Hematopoietic multipotent progenitor cell treated with erythropoietin and hydrocortisone succinate and interleukin-3 and kit ligand, for 15 days (in vitro differentiated cells): ENCODE data around the gene MKLN1.
"Not testable (repeated sequence)": the region's sequence is repeated elsewhere in the genome, so short reads cannot be mapped to it uniquely, and the experiment has no call there.

ENCODE experiments used
- DNase-seq: peaks from one replicate; pipeline ENCODE4 v3.0.0-alpha.2; 2015; ENCODE audit warnings: low spot score

Gene MKLN1

DNA sequence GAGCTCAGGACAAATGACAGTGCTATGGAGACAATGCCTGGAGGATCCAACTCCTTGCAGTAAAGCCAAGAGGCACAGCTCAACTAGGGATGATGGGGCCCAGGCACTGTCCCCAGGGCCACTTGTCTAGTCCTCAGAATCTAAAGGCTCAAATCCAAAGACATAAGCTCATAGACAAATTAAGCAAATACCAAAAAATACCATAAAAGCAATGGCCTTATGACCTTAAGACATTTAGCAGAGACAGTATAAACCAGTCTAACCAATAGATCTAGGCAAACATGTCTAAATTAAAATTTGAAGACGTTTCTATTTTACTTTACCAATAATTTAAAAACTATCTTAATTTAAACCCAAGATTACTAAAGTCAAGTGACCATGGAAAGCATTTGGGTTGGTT, 14.8 kb upstream of the MKLN1 start:
- DNase-seq, result no peak

DNA sequence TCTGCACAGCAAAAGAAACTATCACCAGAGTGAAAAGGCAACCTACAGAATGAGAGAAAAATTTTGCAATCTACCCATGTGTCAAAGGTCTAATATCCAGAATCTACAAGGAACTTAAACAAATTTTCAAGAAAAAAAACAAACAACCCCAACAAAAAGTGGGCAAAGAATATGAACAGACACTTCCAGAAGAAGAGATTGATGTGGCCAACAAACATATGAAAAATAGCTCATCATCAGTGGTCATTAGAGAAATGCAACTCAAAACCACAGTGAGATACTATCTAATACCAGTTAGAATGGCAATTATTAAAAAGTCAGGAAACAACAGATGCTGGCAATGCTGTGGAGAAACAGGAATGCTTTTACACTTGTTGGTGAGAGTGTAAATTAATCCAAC, 7.1 kb upstream of the MKLN1 start:
- no peak for DNase-seq

DNA sequence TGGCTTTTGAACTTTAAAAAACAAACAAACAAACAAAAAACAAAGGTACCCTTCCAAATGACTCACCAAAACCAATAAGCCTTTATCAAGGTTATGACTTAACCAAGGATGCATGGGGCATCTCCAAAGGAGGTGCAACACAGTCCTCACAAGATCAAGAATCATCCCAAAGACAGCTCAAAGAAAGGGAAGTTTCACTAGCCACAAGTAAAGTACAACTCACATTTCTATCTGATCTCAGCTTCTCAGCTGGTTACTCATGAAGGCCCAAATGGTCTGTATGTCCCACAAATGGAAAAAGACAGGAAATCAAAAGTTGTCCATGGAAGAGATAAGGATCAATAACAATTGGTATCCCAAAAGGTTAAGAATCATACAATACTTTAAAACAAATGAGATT, 6.0 kb upstream of the MKLN1 start:
- no peak for DNase-seq

DNA sequence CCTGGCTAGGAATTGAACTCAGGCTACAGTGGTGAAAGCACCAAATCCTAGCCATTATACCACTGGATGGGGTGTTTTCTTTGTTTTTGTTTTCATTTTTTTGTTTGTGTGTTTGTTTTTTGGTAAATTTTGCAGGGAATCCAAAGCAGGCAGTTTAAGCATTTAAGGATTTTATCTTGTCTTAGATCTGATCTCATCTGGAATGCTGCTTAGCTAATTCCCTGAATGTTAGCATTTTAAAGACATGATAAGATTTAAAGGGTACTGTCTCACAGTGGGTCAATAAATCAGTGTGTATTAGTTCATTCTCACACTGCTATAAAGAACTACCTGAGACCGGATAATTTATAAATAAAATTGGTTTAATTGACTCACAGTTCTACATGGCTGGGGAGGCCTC, 5.6 kb upstream of the MKLN1 start:
- DNase-seq, result no peak

DNA sequence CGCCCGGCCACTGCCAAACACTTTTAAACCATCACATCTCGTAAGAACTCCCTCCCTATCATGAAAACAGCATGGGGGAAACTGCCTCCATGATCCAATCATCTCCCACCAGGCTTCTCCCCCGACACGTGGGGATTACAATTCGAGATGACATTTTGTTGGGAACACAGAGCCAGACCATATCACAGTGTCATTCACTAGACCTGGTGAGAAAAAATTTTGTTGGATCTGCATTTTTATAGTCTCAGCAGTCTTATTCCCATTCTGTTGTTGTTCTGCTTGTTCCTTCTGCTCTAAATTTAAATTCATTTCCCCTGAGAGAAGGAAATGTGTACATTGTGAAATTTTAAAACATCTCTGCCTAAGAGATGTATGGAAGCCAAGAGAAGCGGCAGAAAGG, 4.8 kb upstream of the MKLN1 start:
- no peak for DNase-seq

DNA sequence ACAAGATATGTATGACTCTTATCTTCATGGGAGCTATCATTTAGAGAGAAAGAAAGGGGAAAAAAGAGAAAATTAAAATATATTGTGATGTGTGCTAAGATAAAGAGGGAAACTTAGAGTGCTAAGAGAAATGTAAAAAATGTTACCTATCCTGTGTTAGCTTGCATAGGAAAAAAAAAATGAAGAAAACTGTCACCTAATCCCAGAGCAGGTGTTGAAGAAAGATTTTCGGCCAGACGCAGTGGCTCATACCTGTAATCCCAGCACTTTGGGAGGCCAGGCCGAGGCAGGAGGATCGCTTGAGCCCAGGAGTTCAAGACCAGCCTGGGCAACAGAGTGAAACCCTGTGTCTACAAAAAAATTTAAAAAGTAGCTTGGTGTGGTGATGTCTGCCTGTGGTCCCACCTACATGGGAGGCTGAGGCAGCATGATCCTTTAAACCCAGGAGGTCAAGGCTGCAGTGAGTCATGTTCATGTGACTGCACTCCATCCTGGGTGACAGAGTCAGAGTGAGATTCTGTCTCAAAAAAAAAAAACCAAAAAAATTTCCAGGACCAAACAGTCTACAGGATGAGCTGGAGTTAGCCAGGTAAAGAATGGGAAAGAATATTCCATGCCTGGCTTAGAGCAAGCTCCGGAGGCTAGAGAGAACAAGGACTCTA, 2.4 kb upstream of the MKLN1 start:
- peak; percentile 33 for DNase-seq

DNA sequence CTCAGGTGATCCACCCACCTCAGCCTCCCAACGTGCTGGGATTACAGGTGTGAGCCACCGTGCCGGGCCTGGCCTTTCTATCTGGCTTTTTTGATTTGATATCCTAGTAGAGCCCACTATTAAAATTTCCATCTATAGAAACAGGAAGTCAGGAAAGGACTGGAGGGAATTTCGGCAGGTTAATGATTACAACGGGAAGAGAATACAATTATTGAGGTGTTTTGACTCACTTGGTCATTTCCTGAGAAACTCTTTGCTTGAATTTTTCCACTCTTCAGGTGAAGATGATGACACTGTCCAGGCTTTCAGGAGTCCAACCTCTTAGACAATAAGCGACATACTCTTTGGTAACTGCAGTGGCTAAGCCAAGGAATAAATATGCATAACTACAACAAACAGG, 1.1 kb upstream of the MKLN1 start:
- DNase-seq, result no peak

DNA sequence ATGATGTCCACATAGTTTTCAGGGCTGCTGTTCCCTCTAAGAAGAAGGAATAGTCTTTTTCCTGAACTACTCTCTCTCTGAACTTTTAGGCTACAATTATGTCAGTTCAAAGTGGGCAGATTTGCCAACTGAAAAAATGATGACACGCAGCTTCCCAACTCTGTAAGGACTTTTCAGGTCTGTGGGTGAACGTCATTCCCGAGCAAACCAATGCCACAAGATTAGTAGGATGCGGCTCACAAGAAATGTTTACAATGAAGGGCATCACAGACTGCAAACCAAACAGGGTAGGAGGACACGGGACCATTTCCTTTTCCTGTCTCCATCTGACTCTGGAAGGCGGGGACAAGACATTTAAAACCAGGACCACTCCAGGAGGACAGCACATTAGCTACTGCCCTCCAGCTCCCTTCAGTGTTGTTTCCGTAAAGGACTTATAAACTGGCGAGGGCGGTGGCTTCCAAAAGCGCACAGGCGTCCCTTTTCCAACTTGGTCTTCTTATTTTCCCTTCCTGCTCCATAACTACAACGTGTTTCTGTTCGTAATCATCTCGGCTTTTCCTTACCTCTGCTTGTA, 539 bp upstream of the MKLN1 start:
- no peak for DNase-seq

DNA sequence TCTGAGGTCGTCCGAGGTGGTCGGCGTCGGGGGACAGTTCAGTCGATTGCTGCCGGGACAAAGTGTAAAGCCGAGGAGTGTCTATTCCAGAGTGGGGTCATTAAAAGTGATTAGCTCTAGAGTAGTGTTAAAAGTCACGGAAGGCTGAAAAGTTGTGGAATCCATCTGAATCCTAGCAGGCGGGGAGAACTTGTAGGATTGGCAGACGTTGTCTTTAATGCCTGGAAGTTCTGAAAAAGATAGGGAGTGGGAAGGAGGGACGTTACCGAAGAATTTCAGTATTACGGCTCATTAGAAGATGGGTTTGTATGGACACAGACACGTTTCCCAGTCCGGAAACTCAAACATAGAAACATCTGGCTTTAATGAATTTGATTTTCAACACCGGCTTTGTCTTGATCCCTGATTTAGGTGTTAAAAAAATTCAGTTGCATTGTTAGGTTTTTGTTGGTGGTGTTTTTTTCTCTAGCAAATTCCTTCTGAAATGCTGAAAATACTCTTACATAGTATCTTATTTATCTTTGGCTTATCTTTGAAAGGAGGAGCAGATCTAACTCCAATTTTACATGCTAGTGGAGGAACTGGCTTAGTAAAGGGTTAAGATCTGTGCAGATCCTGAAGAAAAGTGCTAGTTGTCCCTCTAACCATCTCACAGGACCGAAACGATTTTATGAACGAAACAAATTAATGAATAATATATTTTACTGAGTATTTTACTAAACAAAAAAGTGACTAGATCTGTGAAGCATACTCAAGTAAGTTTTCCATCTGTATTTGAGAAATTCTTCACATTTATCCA, 900 bp downstream of the MKLN1 start:
- peak; percentile 27 for DNase-seq

DNA sequence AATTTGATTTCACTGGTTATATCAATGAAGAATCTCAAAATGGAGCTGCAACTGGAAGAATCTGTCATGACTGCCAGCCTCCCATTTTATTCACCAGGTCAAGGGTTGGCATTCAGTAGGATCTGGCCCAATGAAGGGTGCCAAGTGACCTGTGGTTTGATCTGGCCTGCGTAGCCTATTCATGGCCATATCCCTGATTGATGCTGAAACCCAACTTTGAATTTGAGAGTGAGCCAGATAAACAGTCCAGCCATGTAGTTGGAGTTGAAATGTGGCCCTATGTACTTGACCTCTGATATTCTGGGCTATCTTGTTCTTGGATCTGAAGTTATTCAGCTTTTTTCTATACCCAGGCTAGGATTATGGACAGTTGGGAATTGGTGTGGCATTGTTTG, 1.5 kb downstream of the MKLN1 start:
- DNase-seq, result no peak

DNA sequence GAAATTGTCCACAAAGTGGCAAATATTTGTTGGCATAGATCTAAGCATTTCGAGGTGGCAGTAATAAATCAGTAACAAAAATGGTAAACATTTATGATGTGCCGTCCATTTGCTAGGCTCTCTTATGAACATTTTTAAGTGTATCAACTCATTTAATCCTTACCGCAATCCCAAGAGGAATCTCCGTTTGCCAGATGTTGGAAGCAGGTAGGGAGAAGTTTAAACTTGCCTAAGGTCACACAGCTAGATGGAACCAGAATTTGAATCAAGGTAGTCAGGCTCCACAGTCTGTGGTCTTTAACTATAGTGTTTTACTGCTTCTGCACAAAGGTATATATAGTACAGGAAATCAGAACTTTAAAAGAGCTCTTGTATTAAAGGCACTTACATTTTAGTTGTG, 2.6 kb downstream of the MKLN1 start:
- no peak for DNase-seq

DNA sequence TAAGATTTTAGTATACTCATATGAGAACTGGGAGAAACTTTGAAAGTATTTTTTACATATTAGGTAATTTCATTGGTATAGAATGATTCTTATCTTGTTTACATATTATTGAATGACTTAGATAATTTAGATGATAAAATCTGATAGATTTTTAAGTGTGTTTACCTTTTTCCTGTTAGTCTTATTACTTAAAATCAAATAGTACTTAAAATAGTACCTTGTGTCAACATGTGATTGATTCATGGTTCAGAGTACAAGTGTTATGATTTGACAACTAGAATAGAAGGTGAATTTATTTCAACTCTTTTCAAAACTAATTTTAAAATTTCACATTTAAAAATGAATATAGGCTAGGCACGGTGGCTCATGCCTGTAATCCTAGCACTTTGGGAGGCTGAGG, 4.1 kb downstream of the MKLN1 start:
- no peak for DNase-seq

DNA sequence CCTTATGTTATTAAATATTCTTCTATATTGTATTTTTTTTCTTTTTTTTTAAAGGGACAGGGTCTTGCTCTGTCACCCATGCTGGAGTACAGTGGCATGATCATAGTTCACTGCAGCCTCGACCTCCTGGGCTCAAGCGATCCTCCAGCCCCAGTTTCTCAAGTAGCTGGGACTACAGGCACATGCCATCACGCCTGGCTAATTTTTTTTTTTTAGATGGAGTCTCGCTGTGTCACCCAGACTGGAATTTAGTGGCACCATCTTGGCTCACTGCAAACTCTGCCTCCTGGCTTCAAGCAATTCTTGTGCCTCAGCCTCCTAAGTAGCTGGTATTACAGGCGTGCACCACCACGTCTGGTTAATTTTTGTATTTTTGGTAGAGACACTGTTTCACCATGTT, 5.1 kb downstream of the MKLN1 start:
- not testable (repeated sequence) for DNase-seq

DNA sequence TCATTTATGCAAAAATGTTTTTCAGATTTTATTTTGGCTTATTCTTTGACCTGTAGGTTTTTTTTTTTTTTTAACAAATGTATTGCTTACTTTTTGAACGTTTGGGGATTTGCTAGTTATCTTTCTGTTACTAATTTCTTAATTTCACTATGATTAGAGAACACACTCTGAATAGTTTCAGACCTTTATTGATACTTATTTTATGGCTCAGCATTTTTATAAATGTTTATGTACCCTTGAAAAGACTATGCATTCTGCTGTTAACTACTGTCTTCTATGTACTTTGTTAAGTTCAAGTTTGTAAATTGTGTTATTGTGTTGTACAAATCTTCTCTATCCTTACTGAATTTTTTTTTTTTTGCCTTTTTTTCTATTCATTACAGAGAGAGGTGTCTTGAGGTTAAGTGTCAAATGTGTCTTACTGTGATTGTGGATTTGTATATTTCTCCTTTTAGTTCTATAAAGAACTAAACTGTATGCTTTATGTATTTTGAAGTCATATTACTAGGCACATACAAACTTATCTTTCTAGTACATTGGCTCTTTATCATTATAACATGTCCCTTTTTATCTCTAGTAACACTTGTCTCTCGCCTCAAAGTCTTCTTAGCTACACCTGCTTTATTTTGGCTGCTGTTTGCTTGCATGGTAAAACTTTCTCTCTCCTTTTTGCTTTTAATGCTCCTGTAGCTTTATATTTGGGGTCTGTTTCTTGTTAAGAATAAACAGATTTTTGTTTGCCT, 8.1 kb downstream of the MKLN1 start:
- DNase-seq, result peak; percentile 74

DNA sequence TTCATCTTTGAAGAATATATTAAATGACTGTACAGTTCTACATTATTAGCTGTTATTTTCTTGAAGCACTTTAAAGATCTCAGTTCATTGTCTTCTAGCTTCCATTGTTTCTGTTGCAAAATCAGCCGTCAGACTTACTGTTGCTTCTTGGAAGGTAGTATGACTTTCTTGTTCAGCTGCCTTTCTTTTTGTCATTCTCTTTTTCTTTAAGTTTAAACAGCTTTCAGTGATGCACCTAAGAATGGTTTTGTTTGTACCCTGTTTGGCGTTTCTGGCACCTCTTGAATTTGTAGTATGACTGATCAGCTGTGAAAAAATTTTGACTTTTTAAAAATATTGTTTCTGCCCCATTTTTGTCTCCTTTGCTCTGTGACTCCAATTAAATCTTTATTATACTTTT, 9.3 kb downstream of the MKLN1 start:
- DNase-seq, result peak; percentile 47

DNA sequence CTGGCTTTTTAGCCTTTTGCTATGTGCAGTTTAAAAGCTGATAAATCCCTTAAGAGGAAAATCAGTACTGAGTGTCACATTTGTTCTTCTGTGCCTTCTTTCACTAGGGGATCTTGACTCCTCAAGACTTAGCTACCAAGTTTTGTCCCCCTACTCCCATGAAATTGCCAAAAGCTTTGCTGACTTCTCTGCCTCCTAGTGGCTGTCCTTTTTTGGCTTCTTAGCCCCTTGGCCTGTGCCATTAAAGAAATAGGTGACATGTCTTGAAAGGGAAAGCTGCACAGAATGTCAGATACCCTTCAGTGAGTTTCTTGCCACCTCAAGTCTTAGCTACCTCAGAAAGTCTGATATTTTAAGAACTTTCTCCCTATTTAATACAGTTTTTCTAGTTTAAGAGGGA, 10.5 kb downstream of the MKLN1 start:
- no peak for DNase-seq

DNA sequence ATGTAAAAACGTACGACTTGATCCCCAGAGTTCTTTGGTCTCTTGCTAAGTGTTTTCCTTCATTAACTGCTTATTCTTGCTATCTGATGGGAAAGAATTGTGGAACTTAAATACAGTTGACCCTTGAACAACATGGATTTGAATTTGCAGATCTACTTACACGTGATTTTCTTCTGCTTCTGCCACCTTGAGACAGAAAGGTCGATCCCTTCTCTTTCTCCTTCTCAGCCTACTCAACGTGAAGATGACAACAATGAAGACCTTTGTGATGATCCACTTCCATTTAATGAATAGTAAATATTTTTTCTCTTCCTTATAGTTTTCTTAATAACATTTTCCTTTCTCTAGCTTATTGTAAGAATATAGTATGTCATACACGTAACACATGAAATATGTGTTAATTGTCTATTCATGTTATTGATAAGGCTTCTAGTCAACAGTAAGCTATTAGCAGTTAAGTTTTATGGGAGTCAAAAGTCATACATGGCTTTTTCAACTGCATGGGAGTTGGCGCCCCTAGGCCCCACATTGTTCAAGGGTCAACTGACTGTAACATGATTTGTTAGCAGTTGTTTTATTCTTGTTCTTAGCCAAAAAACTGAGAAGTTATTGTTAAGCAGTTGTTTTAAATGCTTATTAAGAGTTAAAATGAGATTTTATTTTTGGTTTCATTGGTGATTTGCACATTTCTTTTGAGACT, 11.2 kb downstream of the MKLN1 start:
- DNase-seq, result no peak

DNA sequence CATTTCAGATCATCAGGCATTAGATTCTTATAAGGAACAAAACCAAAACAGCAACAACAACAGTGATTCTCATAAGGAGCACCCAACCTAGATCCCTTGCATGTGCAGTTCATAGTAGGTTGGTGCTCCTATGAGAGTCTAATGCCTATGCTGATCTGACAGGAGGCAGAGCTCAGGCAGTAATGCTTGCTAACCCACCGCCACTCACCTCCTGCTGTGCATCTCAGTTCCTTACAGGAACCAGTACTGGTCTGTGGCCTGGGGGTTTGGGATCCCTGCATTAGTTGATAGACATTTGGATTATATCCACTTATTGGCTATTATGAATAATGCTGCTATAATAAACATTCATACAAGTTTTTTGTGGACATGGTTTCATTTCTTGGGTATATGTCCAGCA, 14.0 kb downstream of the MKLN1 start:
- DNase-seq, result no peak

DNA sequence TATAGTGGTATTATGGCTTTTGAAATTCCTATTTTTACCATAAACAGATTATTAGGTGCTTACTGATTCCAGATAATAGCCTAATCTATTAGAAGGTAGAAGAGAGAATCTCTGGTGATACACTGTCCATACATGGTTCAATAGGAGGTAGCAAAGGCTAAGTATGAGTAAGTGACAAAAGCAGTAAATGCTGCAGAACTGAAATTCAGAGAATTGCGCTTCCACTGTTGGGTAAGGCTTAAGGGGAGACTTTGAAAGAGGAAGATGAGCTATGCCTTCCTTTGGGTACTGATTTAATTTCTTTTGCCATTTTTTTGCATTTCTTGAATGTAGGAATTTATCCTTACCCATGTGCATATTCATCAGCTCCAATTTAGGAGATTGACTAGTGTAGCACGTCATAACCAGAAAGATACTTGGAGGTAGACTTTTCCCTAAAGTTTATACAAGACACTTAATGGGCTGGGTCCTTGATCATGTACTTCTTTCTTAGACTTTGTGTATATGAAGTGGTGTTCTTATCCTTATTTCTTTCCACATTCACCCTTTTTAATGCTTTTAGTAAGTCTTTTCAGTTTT, 15.3 kb downstream of the MKLN1 start:
- DNase-seq, result no peak

DNA sequence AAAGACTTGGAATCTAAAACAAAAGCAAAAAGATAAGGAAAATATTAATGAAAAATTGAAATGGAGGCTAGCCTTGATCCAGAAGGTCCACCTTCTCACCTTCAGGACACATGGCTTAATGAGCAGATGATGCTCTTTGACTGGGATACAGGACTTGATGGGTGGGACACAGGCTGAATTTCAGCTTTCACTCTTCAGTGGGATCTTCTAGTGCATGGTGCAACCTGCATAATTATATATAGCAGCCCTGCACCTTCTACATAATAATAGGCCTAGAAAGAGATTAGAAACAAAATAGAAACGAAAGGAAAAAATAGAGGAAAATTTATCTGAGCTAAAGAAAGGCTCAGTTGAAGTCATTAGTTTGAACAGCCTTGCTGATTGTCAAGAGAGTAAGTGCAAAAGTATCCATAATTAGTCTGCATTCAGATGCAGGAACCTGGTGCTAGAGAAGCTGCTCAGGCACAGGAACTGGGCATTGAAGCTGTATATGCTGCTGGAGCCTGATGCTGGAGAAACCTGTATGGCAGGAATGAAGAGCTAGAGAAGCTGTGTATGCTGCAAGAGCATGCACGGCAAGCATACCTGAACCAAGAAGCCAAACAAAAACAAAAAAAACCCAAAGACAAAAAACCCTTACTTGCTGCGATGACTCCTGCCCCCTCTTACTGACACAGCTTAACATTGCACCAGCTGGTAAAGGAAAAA, 19.4 kb downstream of the MKLN1 start:
- DNase-seq, result no peak

DNA sequence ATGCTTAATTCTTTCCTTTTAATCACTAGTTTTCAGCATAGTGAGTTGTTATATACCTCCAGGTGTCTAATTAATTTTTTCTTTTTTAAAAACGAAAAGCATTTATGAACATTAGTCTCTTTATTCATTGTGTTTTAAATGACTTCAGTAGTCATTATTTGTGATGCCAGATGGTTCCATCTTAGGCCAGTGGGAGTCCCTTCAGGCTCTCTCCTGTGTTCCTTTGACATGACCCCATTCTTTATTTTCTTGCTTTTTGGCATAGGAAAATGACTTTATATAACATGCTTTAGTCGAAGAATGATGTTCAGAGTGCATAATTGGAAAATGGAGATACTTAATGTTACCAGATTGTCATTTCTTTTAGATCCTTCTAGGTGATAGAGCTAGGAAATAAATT, 24.4 kb downstream of the MKLN1 start:
- DNase-seq, result no peak
